DMS 273 (cell line): ENCODE data around the gene ZC3H12C.
A peak's percentile ranks its signal among the peaks of the same experiment; 100 is the strongest.

ENCODE experiments used
- DNase-seq: peaks from one replicate; lab custom pipeline; 2025; ENCODE audit not compliant: unreplicated experiment; lab: John Stamatoyannopoulos, UW

The ZC3H12C gene

GRCh38 chr11:110096496-110096895 is 3.3 kb downstream of the ZC3H12C start:
- no peak for DNase-seq

GRCh38 chr11:110097459-110098012 is 4.3 kb downstream of the ZC3H12C start:
- DNase-seq, result no peak

DNA sequence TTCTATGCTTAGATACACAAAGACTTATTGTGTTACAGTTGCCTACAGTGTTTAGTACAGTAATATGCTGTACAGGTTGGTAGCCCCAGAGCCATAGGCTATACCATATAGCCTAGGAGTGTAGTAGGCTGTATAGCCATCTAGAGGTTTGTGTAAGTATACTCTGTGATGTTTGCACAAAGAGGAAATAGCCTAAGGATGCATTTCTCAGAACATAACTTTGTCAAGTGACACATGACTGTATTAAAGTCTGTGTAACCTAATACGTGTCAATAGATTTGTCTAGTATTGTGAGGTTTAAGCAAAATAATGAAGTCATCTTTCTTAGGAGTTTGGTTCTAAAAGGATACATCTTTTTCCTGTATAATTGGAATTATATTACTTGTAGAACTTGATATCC is 5.5 kb downstream of the ZC3H12C start:
- DNase-seq, result no peak

GRCh38 chr11:110100476-110101240 is 7.5 kb downstream of the ZC3H12C start:
- no peak for DNase-seq

GRCh38 chr11:110106713-110107274 is 13.6 kb downstream of the ZC3H12C start:
- DNase-seq, result no peak

DNA sequence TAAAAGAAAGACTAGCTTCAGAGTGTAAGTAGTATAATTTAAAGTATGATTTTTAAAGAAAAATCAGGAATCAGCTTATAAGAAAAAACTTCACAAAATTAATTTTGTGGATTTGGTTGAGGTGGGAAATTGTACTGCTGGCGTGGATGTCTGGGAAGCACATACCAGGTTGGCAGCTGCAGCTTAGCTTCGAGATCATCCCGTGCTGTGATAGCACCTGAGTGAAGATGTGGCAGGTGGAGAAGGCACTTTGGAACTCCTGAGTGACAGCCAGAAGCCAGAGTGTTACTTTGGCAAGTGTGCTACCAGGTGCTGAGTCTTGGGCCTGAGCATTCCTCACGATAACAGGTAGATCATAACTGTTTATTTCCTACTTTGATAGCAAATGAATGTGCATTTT is 17.7 kb downstream of the ZC3H12C start:
- DNase-seq, result no peak

DNA sequence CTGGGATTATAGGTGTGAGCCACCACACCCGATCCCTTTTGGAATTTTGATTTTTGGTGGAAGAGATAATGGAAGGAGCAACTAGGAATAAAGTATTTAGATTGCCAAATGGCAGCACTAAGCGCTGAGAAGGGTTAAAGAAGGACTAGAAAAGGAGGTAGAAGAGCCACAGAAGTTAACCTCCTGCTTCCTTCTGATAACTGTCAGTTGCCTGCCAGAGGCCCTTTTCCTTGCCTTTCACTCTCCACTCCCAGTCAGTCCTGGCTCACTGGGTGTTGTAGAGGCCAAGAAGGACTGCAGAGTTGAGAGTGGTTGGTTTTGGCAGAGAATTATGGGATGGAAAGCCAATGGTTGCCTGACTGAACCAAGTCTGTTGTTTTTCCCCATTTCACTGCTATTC is 19.3 kb downstream of the ZC3H12C start:
- DNase-seq, result no peak

DNA sequence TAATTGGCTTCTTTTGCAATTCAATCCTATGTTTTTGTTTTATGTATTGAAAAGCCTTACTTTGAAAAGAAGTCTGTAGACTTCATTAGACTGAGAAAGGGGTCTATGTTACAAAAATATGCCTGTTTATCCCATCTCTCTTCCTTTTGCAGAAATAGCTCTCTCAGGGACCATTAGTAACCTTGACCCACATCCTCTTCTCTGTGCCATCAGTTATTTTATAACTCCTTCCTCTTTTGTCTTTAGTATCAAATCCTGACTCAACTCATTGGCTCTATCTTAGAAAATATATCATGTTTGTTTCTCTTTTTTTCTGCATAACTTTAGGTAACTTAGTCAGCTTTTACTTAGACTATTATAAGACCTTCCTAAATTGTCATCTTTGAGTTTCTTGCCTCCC is 20.3 kb downstream of the ZC3H12C start:
- DNase-seq, result no peak

DNA sequence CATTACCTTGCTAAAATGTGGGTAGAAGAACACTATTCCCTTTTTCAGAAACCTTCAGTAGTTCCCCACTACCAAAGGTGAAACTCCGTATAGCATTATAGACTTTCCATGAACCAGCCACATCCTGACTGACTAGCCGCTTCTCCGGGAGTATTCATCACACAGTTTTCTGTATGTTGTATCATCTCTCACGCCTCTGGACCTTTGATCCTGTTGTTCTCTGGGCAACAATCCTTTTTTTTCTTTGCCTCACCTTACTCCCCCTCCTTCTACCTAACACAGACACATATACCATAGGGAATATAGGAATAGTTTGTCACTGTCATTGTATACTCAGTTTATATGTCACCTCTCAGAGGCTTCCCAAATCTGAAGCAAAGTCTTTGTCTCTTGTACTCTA is 20.8 kb downstream of the ZC3H12C start:
- no peak for DNase-seq

DNA sequence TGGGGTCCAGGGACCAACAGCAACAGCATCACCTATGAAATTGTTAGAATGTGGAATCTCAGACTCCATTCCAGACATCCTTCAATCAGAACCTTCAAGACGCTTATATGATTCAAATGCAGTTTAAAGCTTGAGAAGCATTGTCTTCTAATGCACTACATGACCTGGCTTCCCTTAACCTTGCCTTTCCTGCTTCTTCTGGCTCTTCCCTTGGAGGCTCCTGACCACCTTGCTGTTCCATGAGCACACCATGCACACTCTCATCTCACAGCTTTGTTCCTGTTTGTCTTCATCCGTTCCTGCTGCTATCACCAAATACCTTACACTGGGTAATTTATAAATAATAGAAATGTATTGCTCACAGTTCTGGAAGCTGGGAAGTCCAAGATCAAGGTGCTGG is 26.1 kb downstream of the ZC3H12C start:
- no peak for DNase-seq

DNA sequence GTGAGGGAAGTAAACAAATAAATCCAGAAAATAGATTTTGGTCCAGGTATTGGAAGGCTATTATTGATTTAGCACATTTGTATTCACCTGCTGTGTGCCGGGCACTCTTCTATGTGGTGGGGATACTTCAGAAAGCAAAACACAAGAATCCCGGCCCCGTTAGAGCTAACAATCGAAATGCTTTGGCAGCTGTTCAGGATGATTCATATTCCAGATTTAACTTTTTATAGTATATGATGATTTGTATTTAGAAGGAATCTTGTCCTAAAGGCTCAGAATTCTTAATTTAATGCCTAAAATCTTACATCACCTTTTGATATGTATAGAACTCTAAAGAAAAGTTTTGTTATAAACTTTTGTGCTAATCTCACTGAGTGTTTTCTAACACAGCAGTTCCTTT is 28.0 kb downstream of the ZC3H12C start:
- no peak for DNase-seq

- DNase-seq, result no peak
Observed at GRCh38 chr11:110123003-110123402, 29.8 kb downstream of the ZC3H12C start.

DNA sequence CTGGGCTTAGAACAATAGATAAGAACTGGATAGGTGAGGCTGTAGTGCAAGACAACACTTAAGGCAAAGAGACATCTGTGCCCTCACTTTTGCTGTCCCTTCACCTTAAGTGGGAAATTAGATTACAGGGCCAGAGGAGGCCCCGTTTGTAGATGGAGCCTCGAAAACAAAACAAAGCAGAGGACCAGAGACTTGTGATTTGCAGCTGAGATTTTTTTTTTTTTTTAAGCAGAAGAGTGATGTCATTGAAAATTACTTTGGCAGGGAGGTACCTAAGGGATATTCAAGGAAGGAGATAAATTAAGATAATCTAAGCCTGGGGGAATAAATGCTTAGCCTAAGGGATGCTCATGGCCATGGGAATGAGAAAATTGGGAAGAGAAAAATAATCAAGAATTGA is 31.4 kb downstream of the ZC3H12C start:
- no peak for DNase-seq

DNA sequence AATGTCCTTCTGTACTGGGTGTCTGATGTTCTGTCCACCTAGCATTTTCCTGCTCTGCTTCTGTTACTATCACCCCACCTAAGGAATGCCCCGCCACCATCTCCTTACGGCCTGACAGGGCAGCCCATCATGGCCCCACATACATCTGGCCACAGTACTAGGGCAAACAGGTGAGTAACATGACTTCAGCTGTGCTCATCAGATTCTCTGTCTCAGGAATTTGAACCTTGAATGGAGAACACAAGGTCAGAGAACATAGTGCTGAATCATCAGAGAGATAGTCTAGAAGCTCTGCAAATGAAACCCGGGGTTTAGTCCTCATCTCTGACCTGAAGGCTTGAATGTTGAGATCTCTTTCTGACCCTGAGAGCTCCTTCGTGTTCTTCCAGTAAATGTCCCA is 32.4 kb downstream of the ZC3H12C start:
- no peak for DNase-seq

- no peak for DNase-seq
Observed at GRCh38 chr11:110126936-110127335, 33.7 kb downstream of the ZC3H12C start.

- DNase-seq, result peak; percentile 29
Observed at GRCh38 chr11:110128161-110128560, 35.0 kb downstream of the ZC3H12C start.

- DNase-seq, result peak; percentile 97
Observed at GRCh38 chr11:110130642-110131238, 37.5 kb downstream of the ZC3H12C start.

GRCh38 chr11:110131386-110132123 is 38.4 kb downstream of the ZC3H12C start:
- peak; percentile 86 for DNase-seq

DNA sequence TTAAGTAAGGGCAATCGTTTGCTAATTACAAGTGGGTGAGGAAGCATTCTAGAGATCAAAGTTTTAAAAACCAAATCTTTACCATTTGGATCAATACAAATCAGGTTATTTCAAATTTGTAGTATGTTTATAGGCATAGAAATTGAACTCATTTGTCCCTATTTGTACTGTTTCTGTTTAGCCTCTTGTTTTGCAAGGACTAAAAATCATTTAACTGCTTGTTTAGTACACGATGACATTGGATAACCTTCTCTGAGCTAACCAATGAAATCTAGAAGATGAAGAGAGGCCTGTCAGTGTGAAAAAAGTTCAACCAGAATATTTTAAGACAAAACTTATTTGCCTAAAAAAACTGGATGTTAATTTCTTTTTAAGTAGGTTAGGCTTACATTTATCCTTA is 40.0 kb downstream of the ZC3H12C start:
- DNase-seq, result no peak

GRCh38 chr11:110134110-110134509 is 40.9 kb downstream of the ZC3H12C start:
- peak; percentile 41 for DNase-seq

GRCh38 chr11:110141812-110142211 is 48.6 kb downstream of the ZC3H12C start:
- DNase-seq, result no peak
